Neural progenitor cell (in vitro differentiated cells): ENCODE data around the gene ARL6IP1.
"Not testable (repeated sequence)": the region's sequence is repeated elsewhere in the genome, so short reads cannot be mapped to it uniquely, and the experiment has no call there.

ENCODE experiments used
- CTCF ChIP-seq: fragments of 200-600 bp; sonication (generic); IDR thresholded peaks from 2 replicates; pipeline ENCODE4 v1.5.1; 2017; ENCODE audit warnings: antibody characterized with exemption, mild to moderate bottlenecking
- EZH2phosphoT487 ChIP-seq: fragments of 200-600 bp; sonication (generic); IDR thresholded peaks from 2 replicates; pipeline ENCODE4 v1.6.1; 2017; ENCODE audit warnings: antibody characterized with exemption

- TF ChIP-seq CTCF, EZH2phosphoT487: not testable (repeated sequence)
Measured at GRCh38 chr16:18774651-18775050, 26.7 kb downstream of the ARL6IP1 start.
